Measurements from ENCODE around the gene ZFP3.
A peak's percentile ranks its signal among the peaks of the same experiment; 100 is the strongest.
"Not testable (repeated sequence)": the region's sequence is repeated elsewhere in the genome, so short reads cannot be mapped to it uniquely, and the experiment has no call there.

The ZFP3 gene

GRCh38 chr17:5078106-5079028, at the start of gene ZFP3:
ZFP3 (plus strand) TSS chr17:5078467; CDS start chr17:5091505, 13,038 bp downstream.
- DNase-seq = peak; percentile 93

GRCh38 chr17:5030168-5030567, 48.1 kb upstream of the ZFP3 start:
- DNase-seq = not testable (repeated sequence)

- DNase-seq = peak; percentile 73
These were observed 46.7 kb upstream of the ZFP3 start for GRCh38 chr17:5031365-5032082.

DNA sequence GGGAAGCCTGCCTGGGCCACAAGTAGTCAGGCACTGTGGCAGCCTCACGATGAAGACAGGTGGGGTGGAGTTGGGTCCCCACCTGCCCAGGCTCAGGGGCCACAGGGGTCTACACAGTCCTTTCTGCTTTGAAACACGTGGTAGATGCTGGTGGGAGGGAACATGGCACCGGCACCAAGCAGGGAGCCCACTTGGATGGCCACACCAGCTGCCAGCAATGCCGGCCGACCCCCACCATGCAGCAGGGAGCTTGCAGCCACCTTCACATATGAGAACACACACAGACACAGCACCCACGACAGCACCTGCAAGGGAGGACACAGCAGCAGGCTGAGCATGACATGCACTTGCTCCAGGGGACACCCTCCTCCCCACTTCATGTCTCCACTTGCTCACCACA, 45.4 kb upstream of the ZFP3 start:
- no peak for DNase-seq

GRCh38 chr17:5033352-5034015, 44.8 kb upstream of the ZFP3 start:
- no peak for DNase-seq

- DNase-seq = no peak
These were observed 44.2 kb upstream of the ZFP3 start for GRCh38 chr17:5034063-5034462.

GRCh38 chr17:5034651-5035050, 43.6 kb upstream of the ZFP3 start:
- no peak for DNase-seq

GRCh38 chr17:5035315-5035714, 43.0 kb upstream of the ZFP3 start, which contains the start of gene SLC52A1:
SLC52A1 (minus strand) TSS chr17:5035426; CDS start chr17:5034606, 820 bp downstream.
- peak; percentile 53 for DNase-seq

GRCh38 chr17:5042157-5043022, 35.9 kb upstream of the ZFP3 start:
- no peak for DNase-seq

DNA sequence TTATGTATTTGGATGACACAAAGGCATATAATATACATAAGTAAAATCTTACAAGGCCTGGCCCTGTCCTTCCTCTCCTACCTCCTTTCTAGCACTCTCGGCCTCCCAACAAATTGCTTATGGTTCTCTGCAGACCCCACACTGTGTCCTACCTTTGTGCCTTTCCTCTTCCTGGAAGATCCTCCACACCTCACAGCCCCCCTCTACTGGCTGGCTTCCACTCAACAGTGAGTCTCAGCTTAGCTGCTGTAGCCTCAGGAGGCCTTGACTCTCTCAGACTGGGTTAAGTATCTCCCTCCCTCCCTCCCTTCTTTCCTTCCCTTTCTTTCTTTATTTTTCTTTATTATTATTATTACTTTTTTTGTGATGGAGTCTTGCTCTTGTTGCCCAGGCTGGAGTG, 34.7 kb upstream of the ZFP3 start:
- no peak for DNase-seq

DNA sequence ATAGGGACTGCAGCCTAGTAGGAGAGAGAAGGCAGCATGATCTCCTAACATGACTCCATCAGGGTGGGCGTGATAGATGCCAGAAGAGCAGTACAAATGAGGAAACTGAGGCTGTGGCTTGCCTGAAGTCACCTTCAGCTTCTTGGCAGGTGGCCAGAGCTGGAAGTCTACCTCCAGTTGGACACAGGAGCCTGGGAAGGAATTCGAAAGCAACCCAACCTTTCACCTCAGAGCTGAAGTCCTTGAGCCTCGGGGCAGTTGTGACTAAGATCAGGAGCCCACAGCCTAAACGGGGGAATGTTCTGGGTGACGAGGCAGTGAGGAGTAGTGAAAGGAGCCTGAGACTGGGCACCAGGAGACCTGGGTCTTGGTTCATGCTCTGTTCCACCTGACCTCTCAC, 33.6 kb upstream of the ZFP3 start:
- DNase-seq = no peak

GRCh38 chr17:5045496-5045895, 32.8 kb upstream of the ZFP3 start:
- DNase-seq = no peak

- no peak for DNase-seq
These were observed 30.8 kb upstream of the ZFP3 start for GRCh38 chr17:5047446-5047845.

- DNase-seq = no peak
These were observed 28.9 kb upstream of the ZFP3 start for GRCh38 chr17:5049314-5049841.

GRCh38 chr17:5050278-5050677, 28.0 kb upstream of the ZFP3 start:
- DNase-seq = no peak

DNA sequence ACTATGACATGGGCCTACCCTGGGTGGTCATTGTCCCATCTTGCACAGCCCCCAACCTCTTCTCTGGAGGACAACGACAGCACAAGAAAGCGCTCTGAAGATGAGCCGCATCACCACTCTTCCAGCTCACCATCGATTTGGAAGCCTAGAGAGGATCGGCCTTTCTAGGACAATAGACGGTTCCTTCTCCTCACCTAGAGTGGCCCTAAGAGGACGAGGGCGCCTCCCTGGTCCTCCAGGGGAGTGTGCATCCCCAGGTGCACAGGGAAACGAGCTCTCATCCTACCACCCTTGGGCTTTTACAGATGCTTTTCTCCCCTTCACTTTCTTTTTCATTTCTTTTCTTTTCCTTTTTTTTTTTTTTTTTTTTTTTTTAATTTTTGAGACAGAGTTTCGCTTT, 22.7 kb upstream of the ZFP3 start:
- no peak for DNase-seq

DNA sequence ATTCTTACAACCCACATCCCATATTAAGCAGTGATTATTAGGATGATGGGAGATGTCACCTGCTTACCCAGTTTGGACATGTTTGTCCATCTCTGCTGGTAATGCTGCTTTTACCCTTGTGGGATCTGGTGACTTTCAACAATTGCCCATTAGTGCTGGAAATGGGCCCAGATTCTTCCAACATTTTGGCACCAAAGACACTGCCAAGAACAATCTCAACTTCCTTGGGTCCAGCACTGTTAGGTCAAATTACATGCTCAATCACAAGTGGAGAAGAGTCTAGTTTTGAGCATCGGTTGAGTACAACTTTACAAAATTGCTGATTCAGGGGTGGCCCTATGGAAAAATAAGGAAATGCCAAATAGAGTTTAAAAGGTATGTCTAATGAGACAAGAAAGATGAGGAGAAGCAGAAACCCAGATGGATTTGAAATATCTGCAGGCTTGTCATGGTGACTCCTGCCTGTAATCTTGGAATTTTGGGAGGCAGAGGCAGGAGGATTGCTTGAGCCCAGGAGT, 13.0 kb upstream of the ZFP3 start:
- DNase-seq = peak; percentile 44

GRCh38 chr17:5068236-5068635, 10.0 kb upstream of the ZFP3 start:
- DNase-seq = no peak

DNA sequence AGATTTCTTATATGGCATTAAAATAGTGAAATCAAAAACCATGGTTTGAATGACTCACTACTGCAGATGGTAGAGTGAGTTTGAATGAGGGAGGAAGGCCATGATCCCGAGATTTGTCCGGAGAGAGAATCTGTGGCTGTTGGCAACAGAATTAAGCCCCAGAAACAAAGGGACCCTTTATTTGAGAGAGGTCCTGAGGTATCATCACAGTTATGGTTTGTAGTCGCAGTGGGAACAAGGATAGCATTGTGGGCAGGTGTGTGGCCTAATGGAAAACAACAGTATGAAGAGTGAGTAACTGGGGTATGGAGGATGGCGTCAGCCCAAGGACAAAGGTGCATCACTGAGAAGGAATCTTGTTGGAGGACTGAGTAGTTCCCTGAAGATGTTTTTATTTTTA, 8.5 kb upstream of the ZFP3 start:
- no peak for DNase-seq

DNA sequence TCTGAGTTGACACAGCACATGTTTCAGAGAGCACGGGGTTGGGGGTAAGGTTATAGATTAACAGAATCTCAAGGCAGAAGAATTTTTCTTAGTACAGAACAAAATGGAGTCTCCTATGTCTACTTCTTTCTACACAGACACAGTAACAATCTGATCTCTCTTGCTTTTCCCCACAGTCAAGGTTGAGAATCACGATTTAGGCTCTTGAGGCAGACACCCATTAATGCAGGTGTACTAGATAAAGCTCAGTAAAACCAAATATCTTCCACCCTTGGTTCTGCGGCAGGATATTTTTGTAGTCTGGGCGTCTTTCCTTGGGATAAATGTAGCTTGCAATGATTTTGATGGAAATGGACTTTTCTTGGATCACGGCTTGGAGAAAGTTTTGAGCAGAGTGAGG, 2.8 kb upstream of the ZFP3 start:
- not testable (repeated sequence) for DNase-seq

DNA sequence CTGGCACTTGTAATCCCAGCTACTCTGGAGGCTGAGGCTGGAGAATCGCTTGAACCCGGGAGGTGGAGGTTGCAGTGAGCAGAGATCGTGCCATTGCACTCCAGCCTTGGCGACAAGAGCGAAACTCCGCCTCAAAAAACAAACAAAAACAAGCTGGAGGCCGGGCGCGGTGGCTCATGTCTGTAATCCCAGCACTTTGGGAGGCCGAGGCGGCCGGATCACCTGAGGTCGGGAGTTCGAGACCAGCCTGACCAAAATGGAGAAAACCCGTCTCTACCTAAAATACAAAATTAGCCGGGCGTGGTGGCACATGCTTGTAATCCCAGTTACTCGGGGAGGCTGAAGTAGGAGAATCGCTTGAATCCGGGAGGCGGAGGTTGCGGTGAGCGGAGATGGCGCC, 992 bp upstream of the ZFP3 start:
- not testable (repeated sequence) for DNase-seq

DNA sequence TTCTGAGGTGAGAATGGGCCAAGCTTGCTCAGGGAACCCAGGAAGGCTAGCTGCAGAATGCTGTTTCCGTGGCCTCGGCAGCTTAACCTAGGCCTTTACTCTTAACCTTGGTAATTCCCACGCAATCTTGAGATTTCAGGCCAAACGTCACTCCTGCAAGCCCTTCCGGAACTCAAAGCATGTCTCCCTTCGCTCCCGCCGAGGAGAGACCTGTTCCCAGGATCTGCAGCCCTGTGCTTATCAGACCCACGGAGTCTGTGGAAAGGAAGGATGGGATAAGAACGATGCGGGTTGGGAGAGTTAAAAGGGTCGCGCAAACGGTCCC, 524 bp upstream of the ZFP3 start:
- no peak for DNase-seq
